SK-N-MC (cell line): ENCODE data around the gene INSYN1.
"Not testable (repeated sequence)": the region's sequence is repeated elsewhere in the genome, so short reads cannot be mapped to it uniquely, and the experiment has no call there.

ENCODE experiments used
- DNase-seq: peaks from one replicate; pipeline ENCODE4 v3.0.0-alpha.2; 2011; ENCODE audit warnings: low read depth, low spot score
- H3K27ac ChIP-seq: fragments of 200-600 bp; sonication (generic); 2 replicates; pipeline ENCODE4 v1.5.1; 2016; ENCODE audit warnings: mixed run types
- H3K36me3 ChIP-seq: fragments of 200-600 bp; sonication (generic); 2 replicates; pipeline ENCODE4 v1.6.1; 2017; ENCODE audit warnings: antibody characterized with exemption, low read length, mixed read lengths; ENCODE audit not compliant: insufficient read depth
- H3K4me3 ChIP-seq: fragments of 200-600 bp; sonication (generic); 2 replicates; pipeline ENCODE4 v1.5.1; 2016
- H3K9ac ChIP-seq: fragments of 200-600 bp; sonication (generic); 2 replicates; pipeline ENCODE4 v1.8.0; 2017; ENCODE audit warnings: mixed run types, mixed read lengths; ENCODE audit not compliant: insufficient read length
- H3K9me3 ChIP-seq: fragments of 200-600 bp; sonication (generic); 2 replicates; pipeline ENCODE4 v1.6.1; 2017; ENCODE audit warnings: low read depth, mild to moderate bottlenecking, antibody characterized with exemption, low read length, moderate library complexity, mixed read lengths
- EZH2 ChIP-seq: fragments of 200-600 bp; sonication (generic); IDR thresholded peaks from one replicate; pipeline ENCODE4 v1.6.1; 2017; ENCODE audit warnings: antibody characterized with exemption
- FOXP2 ChIP-seq: optimal IDR thresholded peaks from 2 replicates; pipeline ENCODE3; 2011; ENCODE audit warnings: mild to moderate bottlenecking, moderate library complexity; ENCODE audit not compliant: insufficient read depth; ENCODE audit errors: extremely low read length, control extremely low read depth
- POLR2AphosphoS5 ChIP-seq: IDR thresholded peaks from 2 replicates; pipeline ENCODE4 v1.6.1; 2012; ENCODE audit warnings: mild to moderate bottlenecking, low read depth, low read length, borderline replicate concordance

The INSYN1 gene

DNA sequence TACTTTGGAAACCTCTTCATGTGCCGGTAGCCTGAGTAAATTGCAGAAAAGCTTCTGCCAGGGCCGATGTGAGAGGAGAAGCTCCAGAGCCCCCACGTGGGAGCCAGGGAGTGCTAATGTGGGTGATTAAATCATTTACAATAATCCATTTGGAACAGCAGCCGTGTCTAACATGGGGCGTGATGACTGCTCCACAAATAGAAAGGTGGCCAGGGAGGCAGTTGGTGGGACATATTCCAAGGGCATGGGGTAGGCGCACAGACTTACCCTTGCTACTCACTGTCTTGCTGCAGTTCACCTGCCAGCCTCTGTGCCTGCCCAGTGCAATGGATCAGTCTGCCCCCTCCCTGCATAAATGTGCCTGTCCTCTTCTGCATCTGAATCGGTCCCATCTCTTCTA lies 39.3 kb upstream of the INSYN1 start:
- no peak overlapping the region for H3K4me3 ChIP-seq

DNA sequence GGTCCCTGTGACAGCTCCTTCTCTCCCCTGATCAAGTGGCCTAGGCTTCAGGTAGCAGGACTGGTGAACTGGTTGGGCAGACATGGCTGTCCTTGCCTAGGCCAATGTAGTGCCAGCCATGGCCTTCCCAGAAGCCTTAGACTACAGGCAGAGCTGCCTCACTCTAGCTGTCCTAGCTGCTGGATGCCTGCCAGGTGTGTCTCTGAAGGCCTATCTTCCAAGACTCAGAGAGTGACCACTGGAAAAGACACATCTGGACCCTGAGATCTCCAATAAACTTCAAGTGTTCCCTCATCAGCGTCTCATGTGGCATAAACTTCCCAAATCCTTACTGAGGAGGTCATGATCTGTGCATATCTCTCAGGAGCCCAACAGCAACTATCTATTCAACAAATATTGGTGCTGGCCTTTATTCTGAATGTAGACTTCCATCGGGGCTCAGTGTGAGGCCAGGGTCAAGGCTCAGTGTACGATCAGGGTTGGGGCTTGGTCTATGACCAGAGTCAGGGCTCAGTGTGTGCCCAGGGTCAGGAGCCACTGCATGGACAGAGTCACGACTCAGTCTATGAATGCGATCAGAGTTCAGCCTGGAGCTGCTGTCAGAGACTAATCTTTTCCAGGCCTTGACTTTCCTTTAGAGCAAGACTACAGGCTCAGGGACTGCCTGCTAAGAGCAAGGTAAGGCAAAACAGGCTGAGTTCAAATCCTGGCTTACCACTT lies 36.5 kb upstream of the INSYN1 start:
- no peaks in the 10 kb centered on the region for H3K36me3 ChIP-seq
- H3K9me3 ChIP-seq, result no peaks in the 10 kb centered on the region
- no peak overlapping the region for H3K9ac ChIP-seq
- no peak overlapping the region for H3K4me3 ChIP-seq
- DNase-seq, result no peak
- no peak overlapping the region for H3K27ac ChIP-seq
- TF ChIP-seq EZH2 (no peak), POLR2AphosphoS5 (no peak), FOXP2 (no peak)

More for the DNA sequence above, 39.3 kb upstream of the INSYN1 start:
- no peak for DNase-seq
- H3K27ac ChIP-seq, result no peak overlapping the region
- no peaks in the 10 kb centered on the region for H3K36me3 ChIP-seq
- TF ChIP-seq POLR2AphosphoS5 (no peak), FOXP2 (no peak), EZH2 (no peak)
- no peak overlapping the region for H3K9ac ChIP-seq
- no peaks in the 10 kb centered on the region for H3K9me3 ChIP-seq

DNA sequence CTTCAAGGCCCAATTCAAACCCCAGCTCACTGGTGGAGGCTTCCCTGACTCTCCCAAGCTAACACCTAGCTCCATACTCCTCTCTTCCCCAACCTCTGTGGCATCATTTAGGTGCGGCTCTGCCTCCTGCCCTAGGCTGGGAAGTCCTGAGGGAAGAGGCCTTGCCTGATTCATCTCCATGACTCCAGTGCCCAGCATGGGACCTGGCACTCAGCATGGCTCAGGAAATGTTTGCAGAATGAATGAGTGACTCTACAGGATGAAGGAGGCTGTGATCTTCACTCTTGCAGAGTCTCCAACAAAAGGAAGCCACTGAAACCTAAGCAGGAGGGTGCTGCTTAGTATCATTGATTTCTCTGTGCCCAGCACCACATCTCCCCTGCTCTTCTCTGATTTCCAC lies 34.5 kb upstream of the INSYN1 start:
- no peak for DNase-seq
- Histone ChIP-seq H3K36me3 (no peaks in the 10 kb centered on the region), H3K9ac (no peak overlapping the region), H3K4me3 (no peak overlapping the region), H3K27ac (no peak overlapping the region), H3K9me3 (no peaks in the 10 kb centered on the region)
- no peak for TF ChIP-seq FOXP2
- TF ChIP-seq EZH2, result no peak
- no peak for TF ChIP-seq POLR2AphosphoS5

DNA sequence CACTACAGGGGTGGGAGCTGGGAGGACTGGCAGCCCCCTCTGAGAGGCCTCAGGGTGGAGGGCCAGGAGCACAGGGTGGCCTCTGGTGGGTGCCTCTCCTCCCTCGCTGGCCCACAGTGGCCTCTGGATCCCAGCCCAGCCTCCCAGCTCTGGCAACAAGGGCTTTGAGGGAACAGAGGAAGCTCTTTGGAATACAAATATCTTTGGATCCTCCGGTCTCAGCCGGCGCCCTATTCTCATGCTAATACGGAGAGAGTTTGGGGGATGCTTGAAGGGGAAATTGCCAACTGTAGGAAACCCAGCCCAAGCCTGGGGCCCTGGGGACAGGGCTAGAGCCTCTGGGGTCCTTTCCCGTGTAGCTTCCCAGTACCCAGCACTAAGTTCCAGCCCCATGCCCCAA lies 33.4 kb upstream of the INSYN1 start:
- Histone ChIP-seq H3K9me3 (no peaks in the 10 kb centered on the region), H3K36me3 (no peaks in the 10 kb centered on the region), H3K9ac (no peak overlapping the region), H3K27ac (no peak overlapping the region), H3K4me3 (no peak overlapping the region)
- DNase-seq, result no peak
- no peak for TF ChIP-seq POLR2AphosphoS5
- TF ChIP-seq EZH2, result no peak
- TF ChIP-seq FOXP2, result no peak

DNA sequence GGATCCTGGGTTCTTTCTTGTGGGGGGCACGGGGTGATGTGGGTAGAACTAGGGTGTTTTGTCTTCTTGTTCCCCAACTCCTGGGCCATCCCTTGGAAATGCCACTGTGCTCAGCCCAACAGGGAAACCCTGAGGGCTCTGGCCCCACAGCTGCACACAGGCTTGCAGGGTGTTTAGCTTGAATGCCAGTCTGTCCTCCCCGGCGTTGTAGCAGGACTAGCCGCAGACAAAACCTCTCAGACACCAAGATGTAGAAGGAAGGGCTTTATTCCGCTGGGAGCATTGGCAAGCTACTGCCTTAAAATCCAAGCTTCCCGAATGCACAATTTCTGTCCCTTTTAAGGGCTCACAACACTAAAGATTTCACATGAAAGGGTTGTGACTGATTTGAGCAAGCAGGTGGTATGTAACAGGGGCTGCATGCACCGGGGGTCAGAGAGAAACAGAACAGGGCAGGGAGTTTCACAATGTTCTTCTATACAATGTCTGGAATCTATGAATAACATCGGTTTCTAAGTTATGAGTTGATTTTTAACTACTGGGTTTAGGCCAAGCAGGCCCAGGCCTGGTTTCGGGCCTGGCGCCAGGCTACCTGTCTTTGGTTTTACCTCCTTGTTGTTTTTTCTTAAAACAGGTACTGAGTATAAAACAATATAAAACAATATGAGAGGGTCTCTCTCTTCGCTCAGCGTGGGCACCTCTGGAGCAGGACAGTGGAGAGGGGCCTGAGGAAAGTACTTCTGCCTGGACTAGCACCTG lies 32.3 kb upstream of the INSYN1 start:
- H3K4me3 ChIP-seq, DNase-seq, H3K36me3 ChIP-seq, H3K9ac ChIP-seq, H3K9me3 ChIP-seq, H3K27ac ChIP-seq: not testable (repeated sequence)

DNA sequence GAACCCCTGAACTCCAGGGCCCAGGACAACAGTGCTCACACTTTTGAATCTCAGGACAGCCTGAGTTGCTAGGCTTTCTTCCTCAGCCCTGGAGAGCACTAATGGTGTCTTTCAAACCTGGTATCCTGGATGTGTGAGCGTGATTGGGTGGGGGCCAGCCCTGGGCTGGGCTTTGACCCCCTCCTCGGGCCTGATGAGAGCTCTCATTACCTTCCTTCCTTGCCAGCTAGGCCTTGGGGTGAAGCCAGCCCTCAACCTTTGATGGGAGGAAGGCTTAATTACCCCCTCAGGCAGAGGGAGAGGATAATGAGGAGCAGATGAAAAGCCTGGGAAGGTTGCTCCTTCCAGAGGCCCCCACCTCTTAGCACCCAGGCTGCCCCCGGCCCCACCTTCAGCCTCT lies 31.1 kb upstream of the INSYN1 start:
- no peaks in the 10 kb centered on the region for H3K9me3 ChIP-seq
- TF ChIP-seq EZH2, result no peak
- TF ChIP-seq POLR2AphosphoS5, result no peak
- no peak for TF ChIP-seq FOXP2
- no peak overlapping the region for H3K4me3 ChIP-seq
- no peak overlapping the region for H3K27ac ChIP-seq
- no peaks in the 10 kb centered on the region for H3K36me3 ChIP-seq
- H3K9ac ChIP-seq, result no peak overlapping the region
- DNase-seq, result no peak

DNA sequence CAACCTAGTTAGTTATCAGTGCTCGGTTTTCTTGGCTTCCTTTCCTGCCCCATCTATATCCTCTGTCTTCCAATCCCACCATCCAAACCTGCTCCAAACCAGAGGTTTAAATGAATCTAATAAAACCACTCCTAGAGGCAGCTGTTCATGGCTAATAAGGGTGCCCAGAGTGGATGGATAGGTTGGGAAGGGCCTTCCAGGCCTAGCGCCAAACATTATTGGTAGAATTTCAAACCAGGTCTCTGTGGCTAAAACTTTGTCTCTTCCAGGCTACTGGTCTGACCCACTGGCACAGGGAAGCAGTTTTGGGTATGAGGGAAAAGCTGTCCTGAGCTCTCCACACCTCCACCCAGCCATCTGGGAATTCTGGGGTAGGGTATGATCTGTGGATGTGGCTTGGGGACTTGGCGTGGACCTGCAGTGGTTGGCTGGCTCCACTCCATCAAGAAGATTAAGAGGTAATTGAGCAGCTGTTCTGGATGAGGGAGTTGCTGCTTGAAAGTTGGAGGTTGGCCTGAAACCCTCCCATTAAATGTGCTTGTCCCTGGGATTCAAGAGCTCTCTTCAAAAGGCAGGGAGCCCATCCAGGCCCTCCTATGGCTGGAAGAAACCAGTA lies 29.3 kb upstream of the INSYN1 start:
- H3K9me3 ChIP-seq, result no peaks in the 10 kb centered on the region
- H3K36me3 ChIP-seq, result no peaks in the 10 kb centered on the region
- TF ChIP-seq POLR2AphosphoS5, result no peak
- no peak for TF ChIP-seq EZH2
- DNase-seq, result no peak
- no peak overlapping the region for H3K9ac ChIP-seq
- H3K27ac ChIP-seq, result no peak overlapping the region
- H3K4me3 ChIP-seq, result no peak overlapping the region

DNA sequence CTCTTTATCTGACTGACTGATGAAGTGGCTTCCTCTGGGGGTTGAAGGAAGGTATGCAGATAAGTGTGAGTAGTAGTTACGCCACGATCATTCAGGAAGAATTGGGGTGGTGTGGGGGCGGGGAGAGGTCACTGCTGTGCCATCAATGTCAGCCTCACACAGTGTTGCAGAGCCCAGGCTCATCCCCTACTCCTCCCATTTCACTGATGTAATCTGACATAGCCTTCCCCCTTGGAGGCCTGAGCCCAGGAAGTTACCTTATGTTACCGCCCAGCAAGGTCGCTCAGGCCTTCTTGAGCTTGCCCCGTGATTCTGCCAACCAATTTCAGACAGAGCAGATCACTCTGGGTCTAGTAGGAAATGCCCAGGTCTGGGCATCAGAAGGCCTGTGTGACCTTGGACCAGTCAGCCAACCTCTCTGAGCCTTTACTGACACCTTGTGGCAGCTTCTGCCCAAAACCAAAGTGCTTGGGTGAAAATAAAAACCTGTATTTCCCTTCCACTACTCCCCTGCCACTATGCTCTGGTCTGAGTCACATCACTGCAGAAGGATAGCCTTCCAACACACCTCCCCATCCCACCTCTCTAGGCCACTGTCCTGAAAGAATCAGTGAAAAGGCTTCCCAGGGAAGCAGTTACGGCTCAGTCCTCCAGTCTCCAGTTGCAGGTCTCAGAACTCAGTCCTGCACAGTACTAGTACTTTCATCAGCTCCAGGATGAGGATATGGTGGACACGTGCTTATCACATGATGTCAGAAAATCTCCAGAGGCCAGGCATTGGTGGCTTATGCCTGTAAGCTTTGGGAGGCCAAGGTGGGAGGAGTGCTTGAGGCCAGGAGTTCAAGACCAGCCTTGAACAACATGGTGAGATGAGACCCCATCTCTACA lies 28.1 kb upstream of the INSYN1 start:
- H3K27ac ChIP-seq, result no peak overlapping the region
- no peaks in the 10 kb centered on the region for H3K36me3 ChIP-seq
- no peak overlapping the region for H3K4me3 ChIP-seq
- DNase-seq, result no peak
- H3K9ac ChIP-seq, result no peak overlapping the region
- TF ChIP-seq EZH2, result no peak
- TF ChIP-seq POLR2AphosphoS5, result no peak
- TF ChIP-seq FOXP2, result no peak
- no peaks in the 10 kb centered on the region for H3K9me3 ChIP-seq
